Tibial artery (tissue), 4 donors: ENCODE data around the gene GATA5.

ENCODE experiments used
- DNase-seq, 2 donors: peaks; one replicate each; pipeline ENCODE4 v3.0.0-alpha.2; 2019
- H3K27ac ChIP-seq, 2 donors: fragments of 200-600 bp; sonication (generic) in 1 of 2; 1 replicate in 1 of 2; 2 replicates in 1 of 2; pipeline ENCODE4 v1.5.1; 2018 to 2019; ENCODE audit warnings: mild to moderate bottlenecking in 1 of 2
- H3K27me3 ChIP-seq, 2 donors: fragments of 200-600 bp; sonication (generic) in 1 of 2; one replicate each; pipeline versions ENCODE4 v1.5.1 to v1.6.0; 2016 to 2019
- H3K36me3 ChIP-seq, 3 donors: fragments of 200-600 bp; sonication (generic) in 2 of 3; one replicate each; pipeline ENCODE4 v1.5.1; 2016 to 2019; ENCODE audit warnings: mild to moderate bottlenecking in 2 of 3
- H3K4me1 ChIP-seq, 4 donors: fragments of 200-600 bp; sonication (generic) in 2 of 4; 1 replicate in 3 of 4; 2 replicates in 1 of 4; pipeline ENCODE4 v1.5.1; 2016 to 2019
- H3K4me3 ChIP-seq, 2 donors: fragments of 200-600 bp; sonication (generic) in 1 of 2; 1 replicate in 1 of 2; 2 replicates in 1 of 2; pipeline ENCODE4 v1.5.1; 2018 to 2019; ENCODE audit warnings: mild to moderate bottlenecking in 2 of 2
- H3K9me3 ChIP-seq, 3 donors: fragments of 200-600 bp; sonication (generic) in 1 of 3; one replicate each; pipeline ENCODE4 v1.5.1; 2016 to 2019
- CTCF ChIP-seq, 2 experiments: fragments of 200-600 bp in 1 of 2; fragments of 450-650 bp in 1 of 2; IDR thresholded peaks; one replicate each; pipeline ENCODE4 v1.5.1; 2017 to 2019; ENCODE audit warnings: antibody characterized with exemption in 2 of 2, mild to moderate bottlenecking in 1 of 2, moderate library complexity in 1 of 2
- intact Hi-C: fragments of 100-400 bp; cut with DNase I; formaldehyde crosslinking; loops from one replicate; pipeline ENCODE4 v1.15.0; 2023; ENCODE audit warnings: low total_unique reads

The GATA5 gene

GRCh38 chr20:62454904-62455636 lies 20.7 kb downstream of the GATA5 start:
- H3K4me3 ChIP-seq: no peak overlapping the region
- no peak overlapping the region for H3K27ac ChIP-seq
- no peak for TF ChIP-seq CTCF (IDR thresholded peaks at IDR 0.05)
- H3K27me3 ChIP-seq: peaks cover 0 to 91% of the 10 kb centered on the region in 2 donors
- H3K4me1 ChIP-seq: no peaks in the 10 kb centered on the region
- H3K9me3 ChIP-seq: no peaks in the 10 kb centered on the region
- H3K36me3 ChIP-seq: no peaks in the 10 kb centered on the region
- intact Hi-C loops: no loop called here
- DNase-seq: no peak

GRCh38 chr20:62453186-62453808 lies 22.5 kb downstream of the GATA5 start:
- intact Hi-C loops: no loop called here
- Histone ChIP-seq H3K27me3 (peaks cover 0 to 91% of the 10 kb centered on the region in 2 donors), H3K4me3 (no peak overlapping the region), H3K9me3 (no peaks in the 10 kb centered on the region), H3K36me3 (no peaks in the 10 kb centered on the region), H3K27ac (no peak overlapping the region), H3K4me1 (no peaks in the 10 kb centered on the region)
- TF ChIP-seq CTCF (IDR thresholded peaks at IDR 0.05): no peak
- DNase-seq: no peak

GRCh38 chr20:62452475-62453095 lies 23.2 kb downstream of the GATA5 start:
- no peaks in the 10 kb centered on the region for H3K36me3 ChIP-seq
- no peak for DNase-seq
- peaks cover 0 to 91% of the 10 kb centered on the region in 2 donors for H3K27me3 ChIP-seq
- no peaks in the 10 kb centered on the region for H3K9me3 ChIP-seq
- TF ChIP-seq CTCF (IDR thresholded peaks at IDR 0.05): no peak
- no peak overlapping the region for H3K27ac ChIP-seq
- H3K4me3 ChIP-seq: no peak overlapping the region
- intact Hi-C loops: no loop called here
- no peaks in the 10 kb centered on the region for H3K4me1 ChIP-seq

- H3K4me3 ChIP-seq: no peak overlapping the region
- TF ChIP-seq CTCF (IDR thresholded peaks at IDR 0.05): no peak
- H3K27me3 ChIP-seq: peaks cover 0 to 91% of the 10 kb centered on the region in 2 donors
- no peaks in the 10 kb centered on the region for H3K9me3 ChIP-seq
- no peak overlapping the region for H3K27ac ChIP-seq
- no peaks in the 10 kb centered on the region for H3K4me1 ChIP-seq
- H3K36me3 ChIP-seq: no peaks in the 10 kb centered on the region
- no peak for DNase-seq
- intact Hi-C loops: no loop called here
Measured at GRCh38 chr20:62451970-62452369, 23.8 kb downstream of the GATA5 start.

DNA sequence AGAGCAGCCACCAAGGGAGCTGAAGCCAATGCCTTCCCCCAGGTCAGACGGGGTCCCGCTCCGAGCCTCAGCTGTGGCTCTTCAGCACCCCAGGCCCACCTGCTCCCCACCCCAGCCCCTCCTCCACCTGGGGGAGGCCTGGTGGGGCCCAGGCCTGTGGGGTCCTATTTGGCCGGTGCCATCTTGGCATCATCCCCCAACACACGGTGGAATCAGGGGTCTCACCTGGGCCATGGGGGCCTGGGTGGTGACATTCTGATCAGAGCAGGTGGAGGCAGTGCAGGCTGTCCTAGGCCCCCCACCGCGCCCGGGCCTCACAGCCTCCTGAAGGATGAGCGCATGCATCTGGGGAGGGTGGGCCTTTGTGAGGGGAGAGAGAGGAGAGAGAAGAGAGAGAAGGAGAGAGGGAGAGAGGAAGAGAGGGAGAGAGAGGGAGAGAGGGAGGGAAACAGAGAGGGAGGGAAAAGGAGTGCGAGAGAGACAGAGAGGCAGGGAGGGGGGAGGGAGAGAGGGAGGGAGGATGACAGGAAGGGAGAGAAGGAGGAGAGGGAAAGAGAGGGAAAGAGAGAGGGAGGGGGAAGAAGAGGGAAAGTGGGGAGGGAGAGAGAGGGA lies 24.5 kb downstream of the GATA5 start:
- intact Hi-C loops: no loop called here
- H3K27me3 ChIP-seq: peaks cover 0 to 92% of the 10 kb centered on the region in 2 donors

More for the DNA sequence above, 24.5 kb downstream of the GATA5 start:
- Histone ChIP-seq H3K9me3 (no peaks in the 10 kb centered on the region), H3K4me1 (no peaks in the 10 kb centered on the region), H3K4me3 (no peak overlapping the region), H3K27ac (no peak overlapping the region), H3K36me3 (no peaks in the 10 kb centered on the region)
- TF ChIP-seq CTCF (IDR thresholded peaks at IDR 0.05): no peak
- DNase-seq: no peak
